ENCODE measurements around the gene RAET1E.
"Not testable (repeated sequence)": the region's sequence is repeated elsewhere in the genome, so short reads cannot be mapped to it uniquely, and the experiment has no call there.

Gene RAET1E

GRCh38 chr6:149939909-149940671, 42.2 kb upstream of the RAET1E start:
- no peak overlapping the region for H3K4me3 ChIP-seq (ENCODE audit: low read depth, low read length)
- TF ChIP-seq, protein P1, sequence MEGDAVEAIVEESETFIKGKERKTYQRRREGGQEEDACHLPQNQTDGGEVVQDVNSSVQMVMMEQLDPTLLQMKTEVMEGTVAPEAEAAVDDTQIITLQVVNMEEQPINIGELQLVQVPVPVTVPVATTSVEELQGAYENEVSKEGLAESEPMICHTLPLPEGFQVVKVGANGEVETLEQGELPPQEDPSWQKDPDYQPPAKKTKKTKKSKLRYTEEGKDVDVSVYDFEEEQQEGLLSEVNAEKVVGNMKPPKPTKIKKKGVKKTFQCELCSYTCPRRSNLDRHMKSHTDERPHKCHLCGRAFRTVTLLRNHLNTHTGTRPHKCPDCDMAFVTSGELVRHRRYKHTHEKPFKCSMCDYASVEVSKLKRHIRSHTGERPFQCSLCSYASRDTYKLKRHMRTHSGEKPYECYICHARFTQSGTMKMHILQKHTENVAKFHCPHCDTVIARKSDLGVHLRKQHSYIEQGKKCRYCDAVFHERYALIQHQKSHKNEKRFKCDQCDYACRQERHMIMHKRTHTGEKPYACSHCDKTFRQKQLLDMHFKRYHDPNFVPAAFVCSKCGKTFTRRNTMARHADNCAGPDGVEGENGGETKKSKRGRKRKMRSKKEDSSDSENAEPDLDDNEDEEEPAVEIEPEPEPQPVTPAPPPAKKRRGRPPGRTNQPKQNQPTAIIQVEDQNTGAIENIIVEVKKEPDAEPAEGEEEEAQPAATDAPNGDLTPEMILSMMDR (conservative IDR thresholded peaks at IDR 0.05; ENCODE audit: low read depth, low read length) = no peak
- DNase-seq (ENCODE audit: low read depth) = no peak

- H3K4me3 ChIP-seq (ENCODE audit: low read depth, low read length) = no peak overlapping the region
- TF ChIP-seq, protein P1 (conservative IDR thresholded peaks at IDR 0.05; ENCODE audit: low read depth, low read length) = no peak
- DNase-seq (ENCODE audit: low read depth) = no peak
Measured at GRCh38 chr6:149939356-149939648, 41.4 kb upstream of the RAET1E start.

- peak overlapping the region; percentile 52 for H3K4me3 ChIP-seq (ENCODE audit: low read depth, low read length)
- TF ChIP-seq, protein P1 (conservative IDR thresholded peaks at IDR 0.05; ENCODE audit: low read depth, low read length) = no peak
- DNase-seq (ENCODE audit: low read depth) = peak; percentile 13
Measured at GRCh38 chr6:149938571-149939355, 40.9 kb upstream of the RAET1E start.

GRCh38 chr6:149938013-149938570, 40.2 kb upstream of the RAET1E start:
- peak overlapping the region; percentile 52 for H3K4me3 ChIP-seq (ENCODE audit: low read depth, low read length)
- DNase-seq (ENCODE audit: low read depth) = not testable (repeated sequence)

DNA sequence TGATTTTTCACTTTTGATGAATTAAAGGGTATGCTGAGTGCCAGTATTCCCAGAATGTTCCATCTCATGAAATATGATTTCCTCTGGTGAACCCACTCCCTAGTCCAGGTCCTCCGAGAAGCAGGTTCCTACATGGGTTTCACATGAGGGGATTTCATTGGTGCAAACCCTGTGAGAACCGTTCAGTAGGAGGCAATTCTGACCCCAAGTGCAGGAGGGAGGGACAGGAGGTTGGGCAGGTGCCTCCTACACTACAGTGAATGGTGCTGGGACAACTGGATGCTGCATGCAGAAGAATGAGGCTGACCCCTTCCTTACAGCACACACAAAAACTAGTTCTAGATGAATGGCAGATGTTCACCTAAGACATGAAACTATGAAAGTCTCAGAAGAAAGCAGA, 38.8 kb upstream of the RAET1E start:
- no peak for DNase-seq (ENCODE audit: low read depth)
- H3K4me3 ChIP-seq (ENCODE audit: low read depth, low read length) = no peak overlapping the region
- TF ChIP-seq, protein P1 (conservative IDR thresholded peaks at IDR 0.05; ENCODE audit: low read depth, low read length) = no peak

GRCh38 chr6:149935668-149936067, 37.8 kb upstream of the RAET1E start:
- DNase-seq (ENCODE audit: low read depth) = no peak
- no peak overlapping the region for H3K4me3 ChIP-seq (ENCODE audit: low read depth, low read length)
- TF ChIP-seq, protein P1 (conservative IDR thresholded peaks at IDR 0.05; ENCODE audit: low read depth, low read length) = no peak

DNA sequence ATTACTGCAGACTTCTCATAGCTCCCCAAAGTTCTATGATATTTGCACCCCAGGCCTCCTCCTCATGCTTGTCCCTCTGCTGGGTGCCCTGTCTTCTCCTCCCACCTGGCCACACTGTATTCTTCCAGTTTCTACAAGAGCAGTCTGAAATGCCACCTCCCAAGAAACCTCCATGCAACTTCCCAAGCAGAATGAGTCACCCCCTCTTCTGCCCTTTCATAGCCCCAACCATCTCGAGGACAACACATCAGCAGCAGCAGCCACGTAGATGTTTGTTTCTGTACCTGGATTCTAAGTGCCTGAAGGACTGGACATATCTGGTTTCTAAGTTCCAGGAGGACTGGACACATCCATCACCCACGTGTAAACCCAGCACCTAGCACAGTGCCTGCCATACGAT, 37.3 kb upstream of the RAET1E start:
- DNase-seq (ENCODE audit: low read depth) = no peak
- TF ChIP-seq, protein P1 (conservative IDR thresholded peaks at IDR 0.05; ENCODE audit: low read depth, low read length) = no peak

More for the DNA sequence above, 37.3 kb upstream of the RAET1E start:
- no peak overlapping the region for H3K4me3 ChIP-seq (ENCODE audit: low read depth, low read length)

Measured in choroid plexus epithelial cell (primary cell).